ENCODE results near the gene SP7.
"Not testable (repeated sequence)": the region's sequence is repeated elsewhere in the genome, so short reads cannot be mapped to it uniquely, and the experiment has no call there.

Gene SP7

GRCh38 chr12:53378724-53379388 is 42.7 kb upstream of the SP7 start:
- no peaks in the 10 kb centered on the region for H3K9me3 ChIP-seq (ENCODE audit: insufficient read depth, low read length)
- no peaks in the 10 kb centered on the region for H3K27me3 ChIP-seq (ENCODE audit: insufficient read depth, insufficient read length)
- no peak for DNase-seq (ENCODE audit: low read depth, low spot score)
- peaks cover 26% of the 10 kb centered on the region for H3K36me3 ChIP-seq (ENCODE audit: insufficient read depth, insufficient read length, low read length)
- peak overlapping the region; percentile 84 for H3K9ac ChIP-seq (ENCODE audit: insufficient read length, low read depth)
- H3K4me3 ChIP-seq (ENCODE audit: insufficient read length, low read depth), result peak overlapping the region; percentile 55
- H3K4me1 ChIP-seq (ENCODE audit: insufficient read depth, insufficient read length), result peaks cover 11% of the 10 kb centered on the region
- TF ChIP-seq YY1 (IDR thresholded peaks at IDR 0.05; ENCODE audit: insufficient read depth, insufficient read length), result no peak
- no peak for TF ChIP-seq ZNF274 (IDR thresholded peaks at IDR 0.05; ENCODE audit: low read depth, low read length)
- no peak for TF ChIP-seq SUZ12 (IDR thresholded peaks at IDR 0.05; ENCODE audit: extremely low read depth, insufficient read depth, insufficient read length)

GRCh38 chr12:53378222-53378621 is 42.1 kb upstream of the SP7 start:
- peaks cover 9% of the 10 kb centered on the region for H3K4me1 ChIP-seq (ENCODE audit: insufficient read depth, insufficient read length)
- H3K4me3 ChIP-seq (ENCODE audit: insufficient read length, low read depth), result no peak overlapping the region
- no peaks in the 10 kb centered on the region for H3K27me3 ChIP-seq (ENCODE audit: insufficient read depth, insufficient read length)
- H3K9ac ChIP-seq (ENCODE audit: insufficient read length, low read depth), result no peak overlapping the region
- TF ChIP-seq SUZ12 (IDR thresholded peaks at IDR 0.05; ENCODE audit: extremely low read depth, insufficient read depth, insufficient read length) (no peak), ZNF274 (IDR thresholded peaks at IDR 0.05; ENCODE audit: low read depth, low read length) (no peak)
- DNase-seq (ENCODE audit: low read depth, low spot score), result no peak
- peaks cover 20% of the 10 kb centered on the region for H3K36me3 ChIP-seq (ENCODE audit: insufficient read depth, insufficient read length, low read length)
- H3K9me3 ChIP-seq (ENCODE audit: insufficient read depth, low read length), result no peaks in the 10 kb centered on the region

GRCh38 chr12:53376747-53377146 is 40.6 kb upstream of the SP7 start:
- Histone ChIP-seq H3K4me3 (ENCODE audit: insufficient read length, low read depth) (no peak overlapping the region), H3K27me3 (ENCODE audit: insufficient read depth, insufficient read length) (no peaks in the 10 kb centered on the region), H3K9me3 (ENCODE audit: insufficient read depth, low read length) (no peaks in the 10 kb centered on the region), H3K36me3 (ENCODE audit: insufficient read depth, insufficient read length, low read length) (peaks cover 5% of the 10 kb centered on the region), H3K4me1 (ENCODE audit: insufficient read depth, insufficient read length) (peaks cover 5% of the 10 kb centered on the region), H3K9ac (ENCODE audit: insufficient read length, low read depth) (no peak overlapping the region)
- TF ChIP-seq ZNF274 (IDR thresholded peaks at IDR 0.05; ENCODE audit: low read depth, low read length) (no peak), YY1 (IDR thresholded peaks at IDR 0.05; ENCODE audit: insufficient read depth, insufficient read length) (no peak), SUZ12 (IDR thresholded peaks at IDR 0.05; ENCODE audit: extremely low read depth, insufficient read depth, insufficient read length) (no peak)
- no peak for DNase-seq (ENCODE audit: low read depth, low spot score)

- H3K36me3 ChIP-seq (ENCODE audit: insufficient read depth, insufficient read length, low read length); H3K9me3 ChIP-seq (ENCODE audit: insufficient read depth, low read length); H3K27me3 ChIP-seq (ENCODE audit: insufficient read depth, insufficient read length); H3K4me3 ChIP-seq (ENCODE audit: insufficient read length, low read depth); H3K9ac ChIP-seq (ENCODE audit: insufficient read length, low read depth); H3K4me1 ChIP-seq (ENCODE audit: insufficient read depth, insufficient read length); DNase-seq (ENCODE audit: low read depth, low spot score): not testable (repeated sequence)
Observed at GRCh38 chr12:53374277-53374676, 38.1 kb upstream of the SP7 start.

- H3K4me3 ChIP-seq (ENCODE audit: insufficient read length, low read depth); H3K9ac ChIP-seq (ENCODE audit: insufficient read length, low read depth); H3K27me3 ChIP-seq (ENCODE audit: insufficient read depth, insufficient read length); H3K4me1 ChIP-seq (ENCODE audit: insufficient read depth, insufficient read length); H3K36me3 ChIP-seq (ENCODE audit: insufficient read depth, insufficient read length, low read length); DNase-seq (ENCODE audit: low read depth, low spot score); H3K9me3 ChIP-seq (ENCODE audit: insufficient read depth, low read length): not testable (repeated sequence)
Observed at GRCh38 chr12:53373554-53374133, 37.5 kb upstream of the SP7 start.

DNA sequence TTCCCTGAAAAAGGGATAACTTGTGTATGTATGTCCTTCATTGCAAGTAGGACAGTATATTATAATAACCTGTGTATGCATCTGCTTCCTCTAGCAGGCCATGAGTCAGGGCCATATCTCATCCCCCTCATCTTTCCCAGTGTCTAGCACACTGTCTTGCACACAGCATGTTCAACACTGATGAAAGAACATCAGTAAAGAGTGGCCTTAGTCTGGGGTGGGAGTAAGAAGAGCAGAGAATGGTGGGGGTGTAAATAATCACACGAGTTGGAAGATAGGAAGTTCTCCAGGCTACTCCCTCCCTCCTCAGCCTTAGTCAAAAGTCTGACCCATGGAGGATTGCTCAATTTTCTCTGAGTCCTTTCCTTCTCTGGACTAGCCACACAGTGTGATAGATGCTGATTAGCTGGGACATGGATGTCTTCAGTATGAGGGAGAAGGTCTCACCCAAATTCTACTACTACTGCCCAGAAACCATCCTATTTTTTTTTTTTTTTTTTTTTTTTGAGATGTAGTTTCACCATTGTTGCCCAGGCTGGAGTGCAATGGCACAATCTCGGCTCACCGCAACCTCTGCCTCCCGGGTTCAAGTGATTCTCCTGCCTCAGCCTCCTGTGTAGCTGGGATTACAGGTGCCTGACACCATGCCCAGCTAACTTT is 29.2 kb upstream of the SP7 start:
- no peaks in the 10 kb centered on the region for H3K4me1 ChIP-seq (ENCODE audit: insufficient read depth, insufficient read length)
- H3K9ac ChIP-seq (ENCODE audit: insufficient read length, low read depth), result no peak overlapping the region
- no peaks in the 10 kb centered on the region for H3K36me3 ChIP-seq (ENCODE audit: insufficient read depth, insufficient read length, low read length)
- no peaks in the 10 kb centered on the region for H3K27me3 ChIP-seq (ENCODE audit: insufficient read depth, insufficient read length)
- H3K4me3 ChIP-seq (ENCODE audit: insufficient read length, low read depth), result no peak overlapping the region
- TF ChIP-seq SUZ12 (IDR thresholded peaks at IDR 0.05; ENCODE audit: extremely low read depth, insufficient read depth, insufficient read length), result no peak
- TF ChIP-seq YY1 (IDR thresholded peaks at IDR 0.05; ENCODE audit: insufficient read depth, insufficient read length), result no peak
- TF ChIP-seq ZNF274 (IDR thresholded peaks at IDR 0.05; ENCODE audit: low read depth, low read length), result no peak
- H3K9me3 ChIP-seq (ENCODE audit: insufficient read depth, low read length), result no peaks in the 10 kb centered on the region
- no peak for DNase-seq (ENCODE audit: low read depth, low spot score)

DNA sequence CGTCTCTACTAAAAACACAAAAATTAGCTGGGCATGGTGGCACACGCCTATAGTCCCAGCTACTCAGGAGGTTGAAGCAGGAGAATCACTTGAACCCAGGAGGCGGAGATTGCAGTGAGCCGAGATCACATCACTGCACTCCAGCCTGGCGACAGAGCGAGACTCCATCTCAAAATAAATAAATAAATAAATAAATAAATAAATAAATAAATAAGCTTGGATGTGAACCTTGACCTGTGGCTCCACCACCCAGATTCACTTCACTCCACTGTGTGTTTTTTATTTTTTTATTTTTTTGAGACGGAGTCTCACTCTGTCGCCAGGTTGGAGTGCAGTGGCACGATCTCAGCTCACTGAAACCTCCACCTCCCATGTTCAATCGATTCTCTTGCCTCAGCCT is 25.5 kb upstream of the SP7 start:
- not testable (repeated sequence) for H3K9ac ChIP-seq (ENCODE audit: insufficient read length, low read depth); H3K27me3 ChIP-seq (ENCODE audit: insufficient read depth, insufficient read length); H3K9me3 ChIP-seq (ENCODE audit: insufficient read depth, low read length); DNase-seq (ENCODE audit: low read depth, low spot score); H3K36me3 ChIP-seq (ENCODE audit: insufficient read depth, insufficient read length, low read length); H3K4me1 ChIP-seq (ENCODE audit: insufficient read depth, insufficient read length); H3K4me3 ChIP-seq (ENCODE audit: insufficient read length, low read depth)

Data from NT2/D1 (cell line).